Activated CD4-positive, alpha-beta memory T cell treated with anti-CD3 and anti-CD28 coated beads, Interleukin-2, amount 10 ng/mL, durations not matched to agents 7 days and 5 days (primary cell): ENCODE data around the gene ARHGAP27. TPM values are rescaled to one million over a fixed set of nuclear protein-coding genes. Genes with fewer than 3 reads are reported as not detected.
"Not testable (repeated sequence)": the region's sequence is repeated elsewhere in the genome, so short reads cannot be mapped to it uniquely, and the experiment has no call there.

Experiments used
- CTCF ChIA-PET: fragments of 350-600 bp; sonication (Branson Sonifier 250); formaldehyde crosslinking; loops from one replicate; lab custom pipeline; 2021; ENCODE audit warnings: antibody characterized with exemption, inconsistent platforms; lab: Charles Lee
- POLR2A ChIA-PET: fragments of 350-600 bp; sonication (Branson Sonifier 250); formaldehyde crosslinking; loops from one replicate; lab custom pipeline; 2021; ENCODE audit warnings: antibody characterized with exemption; lab: Charles Lee
- DNase-seq: peaks from one replicate; pipeline ENCODE4 v3.0.0-alpha.2; 2020
- H3K27ac Mint-ChIP-seq: one replicate; pipeline ENCODE4 v1.8.0; 2021; ENCODE audit warnings: mild to moderate bottlenecking, mixed read lengths
- H3K27me3 Mint-ChIP-seq: one replicate; pipeline ENCODE4 v1.8.0; 2021; ENCODE audit warnings: mixed read lengths
- H3K36me3 Mint-ChIP-seq: one replicate; pipeline ENCODE4 v1.8.0; 2021; ENCODE audit warnings: low read depth, mixed read lengths
- H3K4me1 Mint-ChIP-seq: one replicate; pipeline ENCODE4 v1.8.0; 2021; ENCODE audit warnings: mixed read lengths
- H3K4me3 Mint-ChIP-seq: one replicate; pipeline ENCODE4 v1.8.0; 2021; ENCODE audit warnings: mild to moderate bottlenecking, mixed read lengths
- H3K9me3 Mint-ChIP-seq: one replicate; pipeline ENCODE4 v1.8.0; 2021; ENCODE audit warnings: mixed read lengths
- total RNA-seq, 2 experiments: library from RNA; stranded (reverse); gene quantifications; one replicate each; pipeline ENCODE4 v1.2.3, GENCODE V29; 2021

The ARHGAP27 gene
- total RNA-seq, 2 experiments from 2014 or later, result 81.4 to 84.4 TPM

- CTCF ChIA-PET, POLR2A ChIA-PET, H3K27me3 Mint-ChIP-seq, DNase-seq, H3K27ac Mint-ChIP-seq, H3K4me3 Mint-ChIP-seq, H3K9me3 Mint-ChIP-seq: not testable (repeated sequence)
- Mint-ChIP-seq H3K36me3 (peaks cover 35% of the 10 kb centered on the region), H3K4me1 (peaks cover 16% of the 10 kb centered on the region)
Observed at GRCh38 chr17:45451660-45452059, 19.0 kb upstream of the ARHGAP27 start.

- Mint-ChIP-seq H3K9me3 (no peaks in the 10 kb centered on the region), H3K27me3 (no peaks in the 10 kb centered on the region), H3K27ac (no peak overlapping the region), H3K36me3 (peaks cover 32% of the 10 kb centered on the region), H3K4me1 (peaks cover 21% of the 10 kb centered on the region), H3K4me3 (no peak overlapping the region)
- DNase-seq, result no peak
- CTCF ChIA-PET, result no interaction called here
- POLR2A ChIA-PET, result no interaction called here
Observed at GRCh38 chr17:45451131-45451530, 18.5 kb upstream of the ARHGAP27 start.

GRCh38 chr17:45449708-45450329, 17.1 kb upstream of the ARHGAP27 start:
- DNase-seq, CTCF ChIA-PET, POLR2A ChIA-PET, H3K4me3 Mint-ChIP-seq, H3K27me3 Mint-ChIP-seq, H3K9me3 Mint-ChIP-seq, H3K27ac Mint-ChIP-seq: not testable (repeated sequence)
- peaks cover 33% of the 10 kb centered on the region for H3K4me1 Mint-ChIP-seq
- H3K36me3 Mint-ChIP-seq, result peaks cover 33% of the 10 kb centered on the region

GRCh38 chr17:45449260-45449659, 16.6 kb upstream of the ARHGAP27 start:
- CTCF ChIA-PET, result not testable (repeated sequence)

GRCh38 chr17:45448483-45448882, 15.8 kb upstream of the ARHGAP27 start:
- peaks cover 29% of the 10 kb centered on the region for H3K36me3 Mint-ChIP-seq
- DNase-seq, CTCF ChIA-PET, H3K27me3 Mint-ChIP-seq, H3K9me3 Mint-ChIP-seq, POLR2A ChIA-PET, H3K4me3 Mint-ChIP-seq, H3K27ac Mint-ChIP-seq: not testable (repeated sequence)
- H3K4me1 Mint-ChIP-seq, result peaks cover 31% of the 10 kb centered on the region

More at GRCh38 chr17:45449260-45449659, 16.6 kb upstream of the ARHGAP27 start:
- H3K27ac Mint-ChIP-seq, H3K4me3 Mint-ChIP-seq, POLR2A ChIA-PET, DNase-seq, H3K27me3 Mint-ChIP-seq, H3K9me3 Mint-ChIP-seq: not testable (repeated sequence)
- peaks cover 31% of the 10 kb centered on the region for H3K4me1 Mint-ChIP-seq
- H3K36me3 Mint-ChIP-seq, result peaks cover 29% of the 10 kb centered on the region

- Mint-ChIP-seq H3K36me3 (peaks cover 29% of the 10 kb centered on the region), H3K4me1 (peaks cover 31% of the 10 kb centered on the region)
- DNase-seq, H3K9me3 Mint-ChIP-seq, CTCF ChIA-PET, H3K27me3 Mint-ChIP-seq, POLR2A ChIA-PET, H3K4me3 Mint-ChIP-seq, H3K27ac Mint-ChIP-seq: not testable (repeated sequence)
Observed at GRCh38 chr17:45448066-45448465, 15.4 kb upstream of the ARHGAP27 start.

GRCh38 chr17:45447650-45448049, 15.0 kb upstream of the ARHGAP27 start:
- peaks cover 31% of the 10 kb centered on the region for H3K4me1 Mint-ChIP-seq
- DNase-seq, H3K27ac Mint-ChIP-seq, H3K4me3 Mint-ChIP-seq, H3K9me3 Mint-ChIP-seq, H3K27me3 Mint-ChIP-seq, POLR2A ChIA-PET: not testable (repeated sequence)
- CTCF ChIA-PET, result interaction anchor here (1.9 kb wide), 1 partner anchor 19 kb away, joined by 7 read pairs; no protein-coding TSS in a partner anchor
- peaks cover 29% of the 10 kb centered on the region for H3K36me3 Mint-ChIP-seq

GRCh38 chr17:45446872-45447625, 14.4 kb upstream of the ARHGAP27 start:
- not testable (repeated sequence) for H3K9me3 Mint-ChIP-seq, H3K4me3 Mint-ChIP-seq, DNase-seq, H3K27me3 Mint-ChIP-seq
- ChIA-PET CTCF (interaction anchor here (1.9 kb wide), 1 partner anchor 19 kb away, joined by 7 read pairs; no protein-coding TSS in a partner anchor), POLR2A (interaction anchor here (1.1 kb wide), 2 partner anchors 13 to 14 kb away, joined by 3 to 4 read pairs; partner anchors contain the start of gene ARHGAP27)
- peak overlapping the region; percentile 16 for H3K27ac Mint-ChIP-seq
- peaks cover 29% of the 10 kb centered on the region for H3K36me3 Mint-ChIP-seq
- H3K4me1 Mint-ChIP-seq, result peaks cover 31% of the 10 kb centered on the region

- ChIA-PET CTCF (interaction anchor here (1.9 kb wide), 1 partner anchor 18 kb away, joined by 7 read pairs; no protein-coding TSS in a partner anchor), POLR2A (interaction anchor here (0.7 to 1.1 kb wide), 3 partner anchors 12 to 220 kb away, joined by 3 to 4 read pairs (median 3); partner anchors contain the start of gene ARHGAP27)
- H3K9me3 Mint-ChIP-seq, H3K27me3 Mint-ChIP-seq: not testable (repeated sequence)
- peaks cover 29% of the 10 kb centered on the region for H3K36me3 Mint-ChIP-seq
- H3K4me3 Mint-ChIP-seq, result peak overlapping the region; percentile 54
- DNase-seq, result peak; percentile 70
- peak overlapping the region; percentile 87 for H3K27ac Mint-ChIP-seq
- peaks cover 35% of the 10 kb centered on the region for H3K4me1 Mint-ChIP-seq
Observed at GRCh38 chr17:45445901-45446743, 13.5 kb upstream of the ARHGAP27 start.

GRCh38 chr17:45444856-45445820, 12.5 kb upstream of the ARHGAP27 start:
- H3K9me3 Mint-ChIP-seq, POLR2A ChIA-PET, DNase-seq, H3K4me3 Mint-ChIP-seq, H3K27me3 Mint-ChIP-seq, CTCF ChIA-PET: not testable (repeated sequence)
- H3K27ac Mint-ChIP-seq, result peak overlapping the region; percentile 87
- H3K36me3 Mint-ChIP-seq, result peaks cover 30% of the 10 kb centered on the region
- peaks cover 45% of the 10 kb centered on the region for H3K4me1 Mint-ChIP-seq

GRCh38 chr17:45444301-45444700, 11.6 kb upstream of the ARHGAP27 start:
- POLR2A ChIA-PET, H3K9me3 Mint-ChIP-seq, CTCF ChIA-PET, H3K4me3 Mint-ChIP-seq, H3K27me3 Mint-ChIP-seq, DNase-seq, H3K27ac Mint-ChIP-seq: not testable (repeated sequence)
- Mint-ChIP-seq H3K4me1 (peaks cover 47% of the 10 kb centered on the region), H3K36me3 (peaks cover 22% of the 10 kb centered on the region)
